ENCODE results near the gene LRIG2. TPM values are rescaled to one million over a fixed set of nuclear protein-coding genes. Genes with fewer than 3 reads are reported as not detected.

LRIG2 gene
- total RNA-seq, 2 donors from 2014 or later: 21.2 to 23.0 TPM

DNA sequence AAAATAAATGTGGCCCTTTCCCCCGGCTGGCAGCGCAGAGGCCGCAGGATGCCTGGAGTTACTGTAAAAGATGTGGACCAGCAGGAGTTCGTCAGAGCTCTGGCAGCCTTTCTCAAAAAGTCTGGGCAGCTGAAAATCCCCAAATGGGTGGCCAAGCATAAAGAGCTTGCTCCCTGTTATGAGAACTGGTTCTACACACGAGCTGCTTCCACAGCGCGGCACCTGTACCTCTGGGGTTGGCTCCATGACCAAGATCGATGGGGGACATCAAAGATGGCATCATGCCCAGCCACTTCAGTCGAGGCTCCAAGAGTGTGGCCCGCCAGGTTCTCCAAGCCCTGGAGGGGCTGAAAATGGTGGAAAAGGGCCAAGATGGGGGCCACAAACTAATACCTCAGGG, 95.9 kb downstream of the LRIG2 start:
- Histone ChIP-seq H3K9me3 (ENCODE audit: control insufficient read depth, low read length) (peaks cover 16% of the 10 kb centered on the region), H3K27me3 (ENCODE audit: control insufficient read depth, insufficient read depth, low read length, poor library complexity, severe bottlenecking) (no peaks in the 10 kb centered on the region), H3K4me3 (ENCODE audit: low read length) (no peak overlapping the region), H3K27ac (ENCODE audit: low read depth, low read length) (no peak overlapping the region), H3K4me1 (ENCODE audit: control insufficient read depth, insufficient read depth, low read length) (no peaks in the 10 kb centered on the region), H3K36me3 (ENCODE audit: control insufficient read depth, insufficient read depth, low read length) (no peaks in the 10 kb centered on the region), H3K9ac (ENCODE audit: extremely low read depth, low read length, poor library complexity, severe bottlenecking) (no peak overlapping the region)
- TF ChIP-seq, protein P1, sequence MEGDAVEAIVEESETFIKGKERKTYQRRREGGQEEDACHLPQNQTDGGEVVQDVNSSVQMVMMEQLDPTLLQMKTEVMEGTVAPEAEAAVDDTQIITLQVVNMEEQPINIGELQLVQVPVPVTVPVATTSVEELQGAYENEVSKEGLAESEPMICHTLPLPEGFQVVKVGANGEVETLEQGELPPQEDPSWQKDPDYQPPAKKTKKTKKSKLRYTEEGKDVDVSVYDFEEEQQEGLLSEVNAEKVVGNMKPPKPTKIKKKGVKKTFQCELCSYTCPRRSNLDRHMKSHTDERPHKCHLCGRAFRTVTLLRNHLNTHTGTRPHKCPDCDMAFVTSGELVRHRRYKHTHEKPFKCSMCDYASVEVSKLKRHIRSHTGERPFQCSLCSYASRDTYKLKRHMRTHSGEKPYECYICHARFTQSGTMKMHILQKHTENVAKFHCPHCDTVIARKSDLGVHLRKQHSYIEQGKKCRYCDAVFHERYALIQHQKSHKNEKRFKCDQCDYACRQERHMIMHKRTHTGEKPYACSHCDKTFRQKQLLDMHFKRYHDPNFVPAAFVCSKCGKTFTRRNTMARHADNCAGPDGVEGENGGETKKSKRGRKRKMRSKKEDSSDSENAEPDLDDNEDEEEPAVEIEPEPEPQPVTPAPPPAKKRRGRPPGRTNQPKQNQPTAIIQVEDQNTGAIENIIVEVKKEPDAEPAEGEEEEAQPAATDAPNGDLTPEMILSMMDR (conservative IDR thresholded peaks at IDR 0.05): no peak
- peaks cover 3% of the 10 kb centered on the region for H3K36me3 Mint-ChIP-seq (ENCODE audit: low read depth)
- H3K4me1 Mint-ChIP-seq: no peaks in the 10 kb centered on the region
- H3K27me3 Mint-ChIP-seq (ENCODE audit: insufficient read depth): no peaks in the 10 kb centered on the region
- H3K9me3 Mint-ChIP-seq: peaks cover 26% of the 10 kb centered on the region
- H3K27ac Mint-ChIP-seq: no peak overlapping the region
- WGBS, 2 experiments (ENCODE audit: insufficient coverage in 1 of 2, insufficient read length in 1 of 2): 80 to 93% methylated on average over 9 to 10 of the region's 10 CpGs
- no peak for DNase-seq
- H3K4me3 Mint-ChIP-seq: no peak overlapping the region

- DNase-seq: no peak
- 70 to 81% methylated on average over 5 of the region's 5 CpGs for WGBS, 2 experiments (ENCODE audit: insufficient coverage in 1 of 2, insufficient read length in 1 of 2)
- Histone ChIP-seq H3K27ac (ENCODE audit: low read depth, low read length) (no peak overlapping the region), H3K36me3 (ENCODE audit: control insufficient read depth, insufficient read depth, low read length) (no peaks in the 10 kb centered on the region), H3K27me3 (ENCODE audit: control insufficient read depth, insufficient read depth, low read length, poor library complexity, severe bottlenecking) (no peaks in the 10 kb centered on the region), H3K9me3 (ENCODE audit: control insufficient read depth, low read length) (peaks cover 22% of the 10 kb centered on the region), H3K4me1 (ENCODE audit: control insufficient read depth, insufficient read depth, low read length) (no peaks in the 10 kb centered on the region), H3K4me3 (ENCODE audit: low read length) (no peak overlapping the region), H3K9ac (ENCODE audit: extremely low read depth, low read length, poor library complexity, severe bottlenecking) (no peak overlapping the region)
- Mint-ChIP-seq H3K4me3 (no peak overlapping the region), H3K9me3 (peaks cover 31% of the 10 kb centered on the region), H3K36me3 (ENCODE audit: low read depth) (peaks cover 3% of the 10 kb centered on the region), H3K4me1 (no peaks in the 10 kb centered on the region), H3K27ac (no peak overlapping the region), H3K27me3 (ENCODE audit: insufficient read depth) (no peaks in the 10 kb centered on the region)
- TF ChIP-seq, protein P1 (conservative IDR thresholded peaks at IDR 0.05): no peak
Measured at GRCh38 chr1:113169591-113169990, 96.6 kb downstream of the LRIG2 start.

GRCh38 chr1:113170519-113170918, 97.5 kb downstream of the LRIG2 start:
- H3K4me1 Mint-ChIP-seq: no peaks in the 10 kb centered on the region
- no peak overlapping the region for H3K27ac Mint-ChIP-seq
- no peaks in the 10 kb centered on the region for H3K27me3 ChIP-seq (ENCODE audit: control insufficient read depth, insufficient read depth, low read length, poor library complexity, severe bottlenecking)
- 89% methylated on average over 4 of the region's 4 CpGs; no CpG with 5 or more reads in 1 of the 2 experiments for WGBS, 2 experiments (ENCODE audit: insufficient coverage in 1 of 2, insufficient read length in 1 of 2)
- no peaks in the 10 kb centered on the region for H3K4me1 ChIP-seq (ENCODE audit: control insufficient read depth, insufficient read depth, low read length)
- H3K4me3 Mint-ChIP-seq: no peak overlapping the region
- H3K9me3 Mint-ChIP-seq: peaks cover 38% of the 10 kb centered on the region
- H3K36me3 Mint-ChIP-seq (ENCODE audit: low read depth): peaks cover 3% of the 10 kb centered on the region
- H3K36me3 ChIP-seq (ENCODE audit: control insufficient read depth, insufficient read depth, low read length): no peaks in the 10 kb centered on the region
- no peak for DNase-seq
- no peak overlapping the region for H3K27ac ChIP-seq (ENCODE audit: low read depth, low read length)
- H3K9ac ChIP-seq (ENCODE audit: extremely low read depth, low read length, poor library complexity, severe bottlenecking): no peak overlapping the region
- TF ChIP-seq, protein P1 (conservative IDR thresholded peaks at IDR 0.05): no peak
- H3K9me3 ChIP-seq (ENCODE audit: control insufficient read depth, low read length): peaks cover 30% of the 10 kb centered on the region
- H3K27me3 Mint-ChIP-seq (ENCODE audit: insufficient read depth): no peaks in the 10 kb centered on the region
- no peak overlapping the region for H3K4me3 ChIP-seq (ENCODE audit: low read length)
